Activated CD4-positive, alpha-beta T cell treated with anti-CD3 and anti-CD28 coated beads for 36 hours (primary cell): ENCODE measurements around the gene DENND1B. TPM values are rescaled to one million over a fixed set of nuclear protein-coding genes. Genes with fewer than 3 reads are reported as not detected.
A peak's percentile ranks its signal among the peaks of the same experiment; 100 is the strongest.

Experiments used
- ATAC-seq: fragments of 200-7000 bp; cut with Tn5 transposase; one replicate; pipeline ENCODE4 v1.10.0; 2021; ENCODE audit warnings: mild to moderate bottlenecking, moderate library complexity
- CTCF ChIA-PET: fragments of 350-600 bp; sonication (Branson Sonifier 250); formaldehyde crosslinking; loops from one replicate; lab custom pipeline; 2021; ENCODE audit warnings: antibody characterized with exemption; lab: Charles Lee
- POLR2A ChIA-PET: fragments of 350-600 bp; sonication (Branson Sonifier 250); formaldehyde crosslinking; loops from one replicate; lab custom pipeline; 2021; ENCODE audit warnings: antibody characterized with exemption, inconsistent platforms; lab: Charles Lee
- DNase-seq: peaks from one replicate; pipeline ENCODE4 v3.0.0-alpha.2; 2020
- H3K27ac Mint-ChIP-seq: one replicate; pipeline ENCODE4 v1.8.0; 2021; ENCODE audit warnings: mixed read lengths
- H3K27me3 Mint-ChIP-seq: one replicate; pipeline ENCODE4 v1.8.0; 2021; ENCODE audit warnings: mixed read lengths
- H3K36me3 Mint-ChIP-seq: one replicate; pipeline ENCODE4 v1.8.0; 2021; ENCODE audit warnings: low read depth, mixed read lengths
- H3K4me1 Mint-ChIP-seq: one replicate; pipeline ENCODE4 v1.8.0; 2021; ENCODE audit warnings: mixed read lengths
- H3K4me3 Mint-ChIP-seq: one replicate; pipeline ENCODE4 v1.8.0; 2021; ENCODE audit warnings: mild to moderate bottlenecking, moderate library complexity, mixed read lengths
- H3K9me3 Mint-ChIP-seq: one replicate; pipeline ENCODE4 v1.8.0; 2021; ENCODE audit warnings: low read depth, mixed read lengths
- intact Hi-C, 2 experiments: fragments of 100-400 bp; cut with DNase I in 1 of 2; cut with micrococcal nuclease in 1 of 2; formaldehyde crosslinking; loops; one replicate each; pipeline versions ENCODE4 v1.14.2 to v1.15.1; 2022 to 2024; cut with DNase I, micrococcal nuclease
- total RNA-seq, 2 experiments: library from RNA; stranded (reverse); gene quantifications; one replicate each; pipeline ENCODE4 v1.2.3, GENCODE V29; 2021

Gene DENND1B
- total RNA-seq, 2 experiments from 2014 or later, result 9.6 to 12.6 TPM

DNA sequence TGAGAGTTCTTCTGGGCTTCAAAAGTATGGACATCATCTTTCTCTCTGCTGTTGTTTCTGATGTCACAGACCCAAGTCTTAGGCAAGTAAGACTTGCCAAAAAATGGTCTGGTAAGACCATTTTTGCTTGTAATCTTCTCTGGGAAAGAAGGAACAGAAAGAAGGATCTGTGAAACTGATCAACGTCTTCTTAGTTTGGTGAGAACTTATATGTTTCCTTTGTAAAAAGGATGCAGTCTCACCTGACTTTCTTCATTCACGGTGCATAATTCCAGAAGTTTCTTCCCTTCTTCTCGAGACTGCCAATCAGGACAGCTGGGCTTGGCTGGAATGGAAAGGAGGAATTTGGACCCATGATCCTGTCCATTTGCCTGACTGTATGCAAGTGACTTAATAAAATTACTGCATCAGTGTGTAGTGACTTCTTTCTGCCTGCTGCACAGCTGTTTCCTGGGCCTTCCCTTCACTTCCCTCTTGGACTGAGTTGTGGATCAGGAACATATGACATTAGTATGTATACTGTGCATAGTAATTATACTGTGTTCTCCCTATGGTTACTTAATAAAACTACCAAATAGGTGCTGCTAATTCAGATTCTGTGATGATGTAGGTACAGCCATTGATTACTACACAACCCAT, 7.6 kb upstream of the DENND1B start:
- DNase-seq (no peak), ATAC-seq (no peak)
- Mint-ChIP-seq H3K27ac (no peak overlapping the region), H3K9me3 (peaks cover 5% of the 10 kb centered on the region), H3K4me3 (no peak overlapping the region), H3K4me1 (peaks cover 16% of the 10 kb centered on the region), H3K36me3 (no peaks in the 10 kb centered on the region), H3K27me3 (no peaks in the 10 kb centered on the region)
- CTCF ChIA-PET, result no interaction called here
- intact Hi-C loops, result no loop called here
- POLR2A ChIA-PET, result no interaction called here

DNA sequence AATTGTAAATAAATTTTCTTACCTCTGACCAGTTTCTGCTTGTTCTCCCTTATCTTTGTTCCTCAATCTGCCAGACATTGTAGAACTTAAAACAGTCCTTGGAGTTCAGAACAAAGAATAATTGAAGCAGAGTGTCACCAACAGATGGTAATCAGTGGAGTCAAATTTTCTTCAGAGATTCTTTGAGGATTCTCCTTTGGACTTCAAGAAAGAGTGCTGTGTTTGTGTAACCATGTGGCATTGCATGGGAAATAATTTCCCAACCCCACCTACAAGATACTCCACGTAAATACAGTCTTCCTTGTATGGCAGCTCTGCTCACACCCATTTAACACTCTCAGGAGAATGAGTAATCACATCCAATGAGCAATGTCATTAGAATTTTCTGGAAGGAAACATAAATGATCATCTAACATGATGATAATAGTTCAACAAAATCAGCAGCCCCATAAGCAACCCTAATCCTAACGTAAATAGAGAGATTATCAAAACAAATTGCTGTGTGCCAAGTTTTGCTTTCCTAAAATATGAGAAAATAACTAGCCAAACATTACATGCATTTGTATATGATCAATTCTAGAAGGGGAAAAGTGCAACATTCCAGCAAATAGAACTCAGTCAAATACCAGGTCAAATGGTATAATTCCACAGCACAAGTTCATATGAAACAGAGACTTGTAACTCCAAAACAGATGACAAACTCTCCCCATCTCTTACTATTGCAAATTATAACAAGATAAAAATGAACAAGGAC, 6.9 kb upstream of the DENND1B start:
- POLR2A ChIA-PET, result no interaction called here
- CTCF ChIA-PET, result no interaction called here
- Mint-ChIP-seq H3K4me1 (peaks cover 23% of the 10 kb centered on the region), H3K27ac (no peak overlapping the region), H3K4me3 (no peak overlapping the region), H3K27me3 (no peaks in the 10 kb centered on the region), H3K36me3 (no peaks in the 10 kb centered on the region), H3K9me3 (peaks cover 5% of the 10 kb centered on the region)
- no peak for ATAC-seq
- intact Hi-C loops, result no loop called here
- DNase-seq, result no peak

DNA sequence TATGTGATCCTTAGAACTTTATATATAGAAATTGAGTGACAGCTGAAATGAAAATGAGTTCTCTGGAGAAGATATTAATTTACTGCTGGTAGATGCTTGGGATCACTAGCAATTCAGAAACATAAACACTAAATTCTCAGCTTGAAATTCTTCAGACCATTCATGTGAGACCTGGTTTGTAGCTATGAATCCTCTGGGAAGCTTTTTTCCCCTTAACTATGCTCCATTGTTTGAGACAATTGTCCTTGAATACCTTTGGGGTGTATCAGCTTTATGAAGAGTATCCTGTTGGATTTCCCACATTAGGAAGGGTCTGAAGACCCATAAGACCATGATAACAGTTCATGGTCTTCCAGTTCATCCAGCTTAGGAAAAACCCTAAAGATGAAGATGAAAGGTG, 4.6 kb upstream of the DENND1B start:
- no peak for ATAC-seq
- Mint-ChIP-seq H3K27ac (no peak overlapping the region), H3K27me3 (no peaks in the 10 kb centered on the region), H3K9me3 (peaks cover 5% of the 10 kb centered on the region), H3K4me1 (peaks cover 35% of the 10 kb centered on the region), H3K36me3 (no peaks in the 10 kb centered on the region), H3K4me3 (no peak overlapping the region)
- intact Hi-C loops, result loop anchor here (5.0 to 10.0 kb wide), 13 partner anchors 122 to 1395 kb away; partner anchors contain the start of genes ASPM (in 1 of the 2), C1orf53 (in 1 of the 2) and NEK7 (in 1 of the 2)
- no peak for DNase-seq
- ChIA-PET CTCF (interaction anchor here (0.6 to 0.7 kb wide), 2 partner anchors 139 to 793 kb away, joined by 3 read pairs; no protein-coding TSS in a partner anchor), POLR2A (no interaction called here)

DNA sequence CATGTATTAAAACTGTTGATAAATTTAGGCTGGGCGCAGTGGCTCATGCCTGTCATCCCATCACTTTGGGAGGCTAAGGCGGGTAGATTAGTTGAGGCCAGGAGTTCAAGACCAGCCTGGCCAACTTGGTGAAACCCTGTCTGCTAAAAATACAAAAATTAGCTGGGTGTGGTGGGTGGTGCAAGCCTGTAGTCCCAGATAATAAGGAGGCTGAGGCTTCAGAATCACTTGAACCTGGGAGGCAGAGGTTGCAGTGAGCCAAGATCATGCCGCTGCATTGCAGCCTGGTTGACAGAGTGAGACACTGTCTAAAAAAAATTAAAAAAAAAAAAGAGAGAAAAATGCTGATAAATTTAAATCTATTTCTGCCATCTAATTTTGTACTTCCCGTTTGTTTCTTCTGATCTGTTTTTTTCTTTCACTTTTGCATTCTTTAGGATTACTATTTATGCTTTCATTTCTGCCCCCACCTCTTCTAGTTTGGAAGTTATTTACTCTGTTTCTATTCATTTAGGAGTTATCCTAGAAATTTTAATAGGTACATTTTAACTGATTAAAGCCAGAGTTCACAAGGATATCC, 3.2 kb upstream of the DENND1B start:
- DNase-seq (no peak), ATAC-seq (no peak)
- peak overlapping the region; percentile 27 for H3K4me3 Mint-ChIP-seq
- CTCF ChIA-PET, result interaction anchor here (0.8 to 1.4 kb wide), 2 partner anchors 9 to 163 kb away, joined by 3 read pairs; no protein-coding TSS in a partner anchor
- H3K27ac Mint-ChIP-seq, result peak overlapping the region; percentile 66
- POLR2A ChIA-PET, result no interaction called here
- H3K4me1 Mint-ChIP-seq, result peaks cover 44% of the 10 kb centered on the region
- peaks cover 2% of the 10 kb centered on the region for H3K36me3 Mint-ChIP-seq
- H3K9me3 Mint-ChIP-seq, result peaks cover 5% of the 10 kb centered on the region
- no peaks in the 10 kb centered on the region for H3K27me3 Mint-ChIP-seq
- intact Hi-C loops, result loop anchor here (5.0 to 10.0 kb wide), 13 partner anchors 124 to 1396 kb away; partner anchors contain the start of genes ASPM (in 1 of the 2), C1orf53 (in 1 of the 2) and NEK7 (in 1 of the 2)

DNA sequence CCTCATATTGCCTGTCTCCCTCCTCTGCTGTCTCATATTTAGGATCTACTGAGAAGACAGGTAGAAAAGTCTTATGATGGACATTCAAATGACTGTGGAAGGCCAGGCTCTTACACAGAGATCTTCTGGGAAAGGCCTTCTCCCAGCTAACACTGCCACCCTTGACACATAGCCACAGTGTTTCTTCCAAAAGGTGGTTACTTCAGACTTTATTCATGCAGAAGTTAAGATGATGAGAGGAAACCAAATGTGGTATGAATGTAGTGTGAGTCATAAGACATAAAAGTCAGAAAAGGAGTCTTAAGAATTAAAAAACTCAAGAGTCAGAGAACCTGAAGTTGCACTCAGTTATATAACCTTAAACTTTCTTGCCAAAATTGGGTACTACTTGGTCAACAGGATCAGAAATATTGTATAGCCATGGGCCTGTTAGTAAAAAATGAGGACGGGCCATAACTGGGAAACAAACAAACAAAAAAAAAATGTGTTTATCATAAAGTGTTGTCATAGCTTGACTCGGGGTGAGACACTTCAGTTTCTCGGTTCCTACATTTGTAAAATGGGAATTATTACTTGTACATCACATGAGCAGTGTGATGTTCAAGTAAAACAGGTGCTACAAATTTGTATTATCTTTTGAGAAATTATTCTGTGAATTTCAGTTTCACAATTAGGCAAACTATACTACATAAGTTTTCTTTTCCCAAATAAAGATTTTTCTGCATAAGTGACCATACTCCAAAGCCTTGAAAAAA, 1.2 kb upstream of the DENND1B start:
- Mint-ChIP-seq H3K27me3 (no peaks in the 10 kb centered on the region), H3K4me3 (peak overlapping the region; percentile 70), H3K36me3 (peaks cover 10% of the 10 kb centered on the region), H3K4me1 (peaks cover 63% of the 10 kb centered on the region), H3K27ac (peak overlapping the region; percentile 99), H3K9me3 (peaks cover 5% of the 10 kb centered on the region)
- intact Hi-C loops, result loop anchor here (1.0 to 10.0 kb wide), 16 partner anchors 126 to 1398 kb away; partner anchors contain the start of genes C1orf53 (in 2 of the 2), ASPM (in 1 of the 2) and NEK7 (in 1 of the 2)
- peak; percentile 59 for DNase-seq
- ChIA-PET CTCF (interaction anchor here (0.7 to 1.4 kb wide), 8 partner anchors 15 to 161 kb away, joined by 3 to 5 read pairs (median 3); partner anchors contain the start of genes C1orf53 and LHX9), POLR2A (interaction anchor here (1.2 kb wide), 1 partner anchor 12 kb away, joined by 4 read pairs; no protein-coding TSS in a partner anchor)
- peak; percentile 76 for ATAC-seq

DNA sequence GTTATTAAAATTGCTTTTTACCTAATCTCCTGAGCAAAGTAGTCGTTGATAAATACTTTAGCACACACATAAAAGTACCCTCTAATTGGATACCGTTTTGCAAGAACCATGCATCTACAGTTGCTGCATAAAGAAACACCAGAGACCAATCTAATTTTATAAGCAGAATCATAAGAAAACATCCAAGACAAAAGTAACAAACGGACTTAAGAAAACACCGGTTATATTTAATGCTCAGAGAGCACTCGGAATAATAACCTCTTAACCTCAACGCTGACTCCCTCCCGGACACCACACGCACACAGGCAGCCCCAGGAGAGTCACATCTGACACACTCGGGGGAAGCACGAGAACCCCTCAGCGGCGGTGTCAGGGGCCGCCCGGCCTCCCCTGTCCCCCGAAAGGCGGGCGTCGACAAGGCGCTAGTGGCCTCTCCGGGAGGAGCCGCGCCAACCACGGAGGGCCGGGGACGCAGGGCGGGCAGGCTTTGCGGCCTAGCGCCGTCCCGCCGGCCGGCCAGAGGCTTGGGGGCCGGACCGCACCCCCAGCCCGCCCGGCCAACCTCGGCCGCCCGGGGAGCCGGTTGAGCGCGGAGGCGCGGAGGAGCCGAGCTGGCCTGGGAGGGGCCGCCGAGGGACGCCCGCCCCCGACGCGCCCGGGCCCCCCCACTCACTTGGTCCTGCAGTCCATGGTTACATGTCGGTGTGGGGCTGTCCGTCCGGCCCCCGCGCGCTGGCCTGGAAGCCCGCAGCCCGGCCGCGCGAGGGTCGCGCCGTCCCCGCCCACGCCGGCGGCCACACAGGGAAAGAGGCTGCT, 606 bp downstream of the DENND1B start:
- ChIA-PET POLR2A (no interaction called here), CTCF (interaction anchor here (0.6 kb wide), 2 partner anchors 13 to 15 kb away, joined by 3 read pairs; no protein-coding TSS in a partner anchor)
- Mint-ChIP-seq H3K27me3 (no peaks in the 10 kb centered on the region), H3K27ac (peak overlapping the region; percentile 93), H3K36me3 (peaks cover 13% of the 10 kb centered on the region), H3K9me3 (peaks cover 4% of the 10 kb centered on the region), H3K4me3 (peak overlapping the region; percentile 90), H3K4me1 (peaks cover 70% of the 10 kb centered on the region)
- intact Hi-C loops, result loop anchor here (5.0 to 10.0 kb wide), 13 partner anchors 128 to 1400 kb away; partner anchors contain the start of genes ASPM (in 1 of the 2), C1orf53 (in 1 of the 2) and NEK7 (in 1 of the 2)
- ATAC-seq (peak; percentile 18), DNase-seq (peak; percentile 73)

DNA sequence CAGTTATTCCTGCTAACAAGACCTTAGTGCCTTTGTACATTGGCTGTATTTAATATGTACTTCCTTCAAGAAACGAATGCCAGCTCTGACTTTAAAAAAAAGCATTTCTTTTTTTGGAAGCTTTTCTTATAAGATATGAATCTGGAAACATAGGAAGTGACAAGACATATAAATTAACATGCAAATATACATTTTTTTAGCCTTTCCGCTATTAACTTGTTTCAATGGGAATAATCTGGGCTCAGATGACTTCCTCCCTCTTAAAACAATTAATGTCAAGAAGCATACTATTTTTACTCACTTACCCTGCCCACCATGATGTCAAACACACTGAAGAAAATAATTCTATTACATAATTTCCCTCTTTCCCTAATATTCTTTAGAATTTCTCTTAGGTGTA, 1.4 kb downstream of the DENND1B start:
- ATAC-seq, result no peak
- no peaks in the 10 kb centered on the region for H3K9me3 Mint-ChIP-seq
- peak overlapping the region; percentile 90 for H3K4me3 Mint-ChIP-seq
- CTCF ChIA-PET, result no interaction called here
- peaks cover 71% of the 10 kb centered on the region for H3K4me1 Mint-ChIP-seq
- intact Hi-C loops, result loop anchor here in 1 of 2 experiments (10.0 kb wide), 6 partner anchors 369 to 1401 kb away; partner anchors contain the start of gene ASPM
- peaks cover 13% of the 10 kb centered on the region for H3K36me3 Mint-ChIP-seq
- no peak for DNase-seq
- no peaks in the 10 kb centered on the region for H3K27me3 Mint-ChIP-seq
- POLR2A ChIA-PET, result no interaction called here
- peak overlapping the region; percentile 93 for H3K27ac Mint-ChIP-seq

DNA sequence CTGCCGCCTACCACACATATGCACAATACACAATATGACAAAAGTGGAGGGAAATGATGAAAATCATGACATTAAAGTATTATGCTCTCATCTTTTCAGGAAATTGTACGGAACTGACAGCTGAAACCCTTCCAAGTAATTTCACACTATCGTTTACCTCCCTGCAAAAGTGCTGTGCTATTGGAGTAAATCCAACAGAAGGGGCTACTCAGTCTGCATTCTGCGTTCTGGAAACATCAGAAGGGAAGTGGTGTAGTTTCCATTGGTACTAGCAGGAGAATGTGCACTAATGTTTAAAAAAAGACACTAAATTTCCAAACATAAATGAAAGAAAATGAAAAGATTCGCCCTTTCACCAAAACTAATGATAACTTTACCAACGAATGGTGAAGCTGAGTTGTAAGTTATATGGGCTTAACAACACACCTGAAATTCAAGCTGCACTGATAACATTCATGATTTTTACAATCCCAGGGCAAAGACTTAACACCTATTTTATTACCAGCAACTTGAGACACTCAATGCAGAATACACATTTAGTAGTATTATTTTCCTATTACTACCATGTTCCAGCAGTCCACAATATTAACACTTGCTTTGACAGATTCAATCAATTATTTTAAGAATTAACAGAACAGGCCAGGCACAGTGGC, 3.2 kb downstream of the DENND1B start:
- no peak for ATAC-seq
- H3K9me3 Mint-ChIP-seq, result no peaks in the 10 kb centered on the region
- H3K4me3 Mint-ChIP-seq, result no peak overlapping the region
- H3K27ac Mint-ChIP-seq, result peak overlapping the region; percentile 31
- ChIA-PET CTCF (interaction anchor here (1.0 to 1.4 kb wide), 3 partner anchors 8 to 13 kb away, joined by 3 to 6 read pairs (median 3); no protein-coding TSS in a partner anchor), POLR2A (no interaction called here)
- no peaks in the 10 kb centered on the region for H3K27me3 Mint-ChIP-seq
- peaks cover 14% of the 10 kb centered on the region for H3K36me3 Mint-ChIP-seq
- no peak for DNase-seq
- peaks cover 69% of the 10 kb centered on the region for H3K4me1 Mint-ChIP-seq
- intact Hi-C loops, result loop anchor here in 1 of 2 experiments (10.0 kb wide), 6 partner anchors 367 to 1403 kb away; partner anchors contain the start of gene ASPM

DNA sequence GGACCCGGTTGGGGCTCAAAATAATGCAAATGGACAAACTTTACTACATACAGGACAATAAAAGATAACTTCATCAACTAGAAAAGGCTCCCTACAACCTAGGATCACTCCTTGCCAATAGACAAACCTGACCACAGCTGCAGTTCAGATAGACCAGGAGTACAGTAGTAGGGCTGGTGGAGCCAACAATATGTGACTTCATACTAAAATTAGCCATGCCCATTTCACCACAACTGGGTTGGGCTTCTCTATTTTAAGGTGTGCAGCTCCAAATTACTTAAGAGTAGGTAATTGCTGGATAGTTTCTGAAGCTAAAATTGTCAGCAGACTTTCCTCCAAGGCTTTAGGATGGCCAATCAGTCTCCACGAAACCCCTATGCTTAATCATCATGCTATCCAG, 3.9 kb downstream of the DENND1B start:
- CTCF ChIA-PET, result interaction anchor here (1.0 to 1.3 kb wide), 2 partner anchors 10 to 12 kb away, joined by 3 to 6 read pairs; no protein-coding TSS in a partner anchor
- intact Hi-C loops, result loop anchor here in 1 of 2 experiments (10.0 kb wide), 6 partner anchors 367 to 1403 kb away; partner anchors contain the start of gene ASPM
- POLR2A ChIA-PET, result no interaction called here

More for the DNA sequence above, 3.9 kb downstream of the DENND1B start:
- Mint-ChIP-seq H3K27ac (no peak overlapping the region), H3K27me3 (no peaks in the 10 kb centered on the region), H3K9me3 (no peaks in the 10 kb centered on the region), H3K36me3 (peaks cover 14% of the 10 kb centered on the region), H3K4me3 (no peak overlapping the region), H3K4me1 (peaks cover 68% of the 10 kb centered on the region)
- DNase-seq (no peak), ATAC-seq (no peak)
